Spleen (tissue), 7 donors: Measurements from ENCODE around the gene CTDSP2.

ENCODE experiments used
- CTCF ChIP-seq, 11 experiments: fragments of 200-600 bp in 7 of 11; fragments of 450-650 bp in 4 of 11; sonication (generic) in 4 of 11; IDR thresholded peaks in 8 of 11; conservative IDR thresholded peaks in 3 of 11; 1 replicate in 7 of 11; 2 replicates in 4 of 11; pipeline versions ENCODE4 v1.4.0 to v1.8.0; 2016 to 2021; ENCODE audit warnings: antibody characterized with exemption in 11 of 11, inconsistent platforms in 4 of 11, mild to moderate bottlenecking in 1 of 11
- POLR2A ChIP-seq, 3 donors: fragments of 450-650 bp; IDR thresholded peaks; one replicate each; pipeline ENCODE4 v1.5.1; 2017; ENCODE audit warnings: antibody characterized with exemption in 3 of 3, mild to moderate bottlenecking in 1 of 3
- POLR2AphosphoS5 ChIP-seq, 3 donors: sonication (generic); formaldehyde crosslinking; IDR thresholded peaks; one replicate each; pipeline ENCODE4 v1.5.1; 2017; ENCODE audit warnings: antibody characterized with exemption in 3 of 3
- donor health status: DM: no; HTN: no; CAD: no; lungs with moderate emphysema.
- donor health status: DM: no; HTN: no; CAD: no.
- donor health status: DM: no; HTN: no; CAD: no.

- no peak for TF ChIP-seq POLR2A (IDR thresholded peaks at IDR 0.05)
- TF ChIP-seq CTCF (IDR thresholded peaks at IDR 0.05 in 8 of 11, conservative IDR thresholded peaks at IDR 0.05 in 3 of 11), result no peak
- TF ChIP-seq POLR2AphosphoS5 (IDR thresholded peaks at IDR 0.05), result peak in 2 of 3 donors; percentile 66 to 70
Measured at GRCh38 chr12:57844709-57845477, 1.6 kb downstream of the CTDSP2 start.
